Measurements from ENCODE around the gene SGTB.

GRCh38 chr5:65736011-65736410, 14.1 kb upstream of the SGTB start:
- TF ChIP-seq, protein P1, sequence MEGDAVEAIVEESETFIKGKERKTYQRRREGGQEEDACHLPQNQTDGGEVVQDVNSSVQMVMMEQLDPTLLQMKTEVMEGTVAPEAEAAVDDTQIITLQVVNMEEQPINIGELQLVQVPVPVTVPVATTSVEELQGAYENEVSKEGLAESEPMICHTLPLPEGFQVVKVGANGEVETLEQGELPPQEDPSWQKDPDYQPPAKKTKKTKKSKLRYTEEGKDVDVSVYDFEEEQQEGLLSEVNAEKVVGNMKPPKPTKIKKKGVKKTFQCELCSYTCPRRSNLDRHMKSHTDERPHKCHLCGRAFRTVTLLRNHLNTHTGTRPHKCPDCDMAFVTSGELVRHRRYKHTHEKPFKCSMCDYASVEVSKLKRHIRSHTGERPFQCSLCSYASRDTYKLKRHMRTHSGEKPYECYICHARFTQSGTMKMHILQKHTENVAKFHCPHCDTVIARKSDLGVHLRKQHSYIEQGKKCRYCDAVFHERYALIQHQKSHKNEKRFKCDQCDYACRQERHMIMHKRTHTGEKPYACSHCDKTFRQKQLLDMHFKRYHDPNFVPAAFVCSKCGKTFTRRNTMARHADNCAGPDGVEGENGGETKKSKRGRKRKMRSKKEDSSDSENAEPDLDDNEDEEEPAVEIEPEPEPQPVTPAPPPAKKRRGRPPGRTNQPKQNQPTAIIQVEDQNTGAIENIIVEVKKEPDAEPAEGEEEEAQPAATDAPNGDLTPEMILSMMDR (IDR thresholded peaks at IDR 0.05) = no peak
- TF ChIP-seq POLR2A (IDR thresholded peaks at IDR 0.05) = no peak
